Glomerular endothelial cell (primary cell): ENCODE data around the gene IRX2. TPM values are rescaled to one million over a fixed set of nuclear protein-coding genes. Genes with fewer than 3 reads are reported as not detected.

Source experiments
- DNase-seq: peaks from one replicate; pipeline ENCODE4 v3.0.0-alpha.2; 2011; ENCODE audit warnings: low read depth, low spot score; ENCODE audit errors: extremely low read depth
- total RNA-seq: library from RNA; depleted of rRNA; stranded (reverse); fragments of >200 nt; gene quantifications from 2 replicates; pipeline ENCODE4 v1.2.3, GENCODE V29; 2015

IRX2 gene
- total RNA-seq, 1 donor from 2014 or later, result 0.23 TPM

DNA sequence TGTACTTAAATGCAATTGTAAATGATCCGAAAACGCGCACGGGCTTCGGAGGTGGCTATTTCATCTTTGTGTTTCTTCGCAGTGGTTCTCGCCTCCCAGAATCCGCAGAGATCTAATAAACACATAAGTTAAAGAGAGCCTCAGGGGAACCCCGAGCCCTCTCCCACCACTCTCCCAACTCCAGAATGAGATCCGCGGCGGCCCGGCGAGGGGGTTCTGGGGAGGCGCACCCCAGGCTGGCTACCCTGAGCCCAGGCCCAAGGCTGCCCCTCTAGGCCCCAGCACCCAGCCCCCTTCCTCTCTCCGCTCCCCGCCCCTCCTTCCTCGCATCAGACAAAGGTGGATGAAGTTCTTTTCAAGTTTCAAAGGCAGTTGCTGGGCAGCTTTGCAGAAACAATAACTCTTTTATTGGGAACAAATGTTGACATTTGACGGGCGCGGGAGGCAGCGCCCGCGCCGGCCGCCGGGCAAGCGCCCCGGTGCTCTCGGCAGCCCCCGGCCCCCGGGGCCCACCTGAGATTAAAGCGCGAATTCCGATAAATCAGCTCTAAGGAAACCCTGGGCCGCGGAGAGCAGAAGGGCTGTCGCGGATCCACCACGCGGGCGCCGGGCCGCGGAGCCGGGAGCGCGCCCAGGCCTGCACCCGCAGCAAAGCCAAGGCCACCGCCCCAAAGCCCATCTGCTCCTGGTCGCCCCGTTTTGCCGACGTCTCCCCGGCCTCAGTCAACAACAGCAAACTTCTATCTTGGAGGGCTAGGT lies 8.4 kb downstream of the IRX2 start:
- no peak for DNase-seq

DNA sequence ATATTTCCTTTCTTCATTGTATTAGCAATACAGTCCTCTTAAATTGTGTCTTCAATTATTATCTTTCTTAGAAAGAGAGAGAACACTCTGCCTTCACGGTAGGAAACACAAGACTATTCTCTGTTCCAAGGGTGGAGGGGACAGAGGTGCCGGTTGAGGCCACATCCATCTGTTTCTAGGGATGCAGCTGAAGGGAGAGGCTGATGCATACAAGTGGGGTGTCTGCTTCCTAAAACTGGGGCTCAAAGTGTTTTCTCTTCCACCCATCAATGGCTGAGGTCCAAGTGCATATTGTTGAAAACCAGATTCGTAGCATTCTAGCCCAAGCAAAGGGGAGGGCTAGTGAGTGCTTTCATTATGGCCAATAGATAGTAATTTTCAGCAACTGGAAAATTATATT lies 9.5 kb downstream of the IRX2 start:
- DNase-seq, result no peak

DNA sequence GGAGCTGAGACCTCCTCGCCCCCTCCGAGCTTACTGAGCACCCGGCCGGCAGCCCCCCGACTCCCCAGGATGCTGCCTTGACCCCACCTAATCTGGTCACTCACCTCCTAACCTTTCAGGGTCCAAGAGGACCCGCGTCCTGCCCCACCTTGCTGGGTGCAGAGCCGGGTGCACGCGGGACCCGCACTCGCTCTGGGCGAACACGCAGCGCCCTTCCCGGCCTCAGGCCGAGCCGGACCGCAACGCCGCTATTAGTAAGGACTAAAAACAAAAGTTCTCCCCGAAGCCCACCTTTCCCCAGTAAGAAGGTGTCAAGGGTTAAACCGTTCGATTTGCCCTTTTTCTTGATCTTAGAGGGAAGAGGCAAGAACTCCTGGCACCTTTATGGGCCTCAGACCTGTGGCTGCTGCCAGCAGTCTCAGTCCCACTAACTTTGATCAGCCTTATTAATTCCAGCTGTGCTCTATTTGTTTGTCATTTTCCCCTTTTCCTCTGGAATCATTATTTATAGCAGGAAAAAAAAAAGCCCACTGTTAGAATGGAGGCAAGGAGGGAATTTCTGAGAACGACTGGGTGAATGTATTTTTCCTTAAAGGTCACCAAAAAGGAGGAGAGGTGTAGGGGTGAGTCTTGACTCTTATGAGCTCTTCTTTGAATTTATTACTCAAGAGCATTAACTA lies 10.5 kb downstream of the IRX2 start:
- DNase-seq, result no peak

DNA sequence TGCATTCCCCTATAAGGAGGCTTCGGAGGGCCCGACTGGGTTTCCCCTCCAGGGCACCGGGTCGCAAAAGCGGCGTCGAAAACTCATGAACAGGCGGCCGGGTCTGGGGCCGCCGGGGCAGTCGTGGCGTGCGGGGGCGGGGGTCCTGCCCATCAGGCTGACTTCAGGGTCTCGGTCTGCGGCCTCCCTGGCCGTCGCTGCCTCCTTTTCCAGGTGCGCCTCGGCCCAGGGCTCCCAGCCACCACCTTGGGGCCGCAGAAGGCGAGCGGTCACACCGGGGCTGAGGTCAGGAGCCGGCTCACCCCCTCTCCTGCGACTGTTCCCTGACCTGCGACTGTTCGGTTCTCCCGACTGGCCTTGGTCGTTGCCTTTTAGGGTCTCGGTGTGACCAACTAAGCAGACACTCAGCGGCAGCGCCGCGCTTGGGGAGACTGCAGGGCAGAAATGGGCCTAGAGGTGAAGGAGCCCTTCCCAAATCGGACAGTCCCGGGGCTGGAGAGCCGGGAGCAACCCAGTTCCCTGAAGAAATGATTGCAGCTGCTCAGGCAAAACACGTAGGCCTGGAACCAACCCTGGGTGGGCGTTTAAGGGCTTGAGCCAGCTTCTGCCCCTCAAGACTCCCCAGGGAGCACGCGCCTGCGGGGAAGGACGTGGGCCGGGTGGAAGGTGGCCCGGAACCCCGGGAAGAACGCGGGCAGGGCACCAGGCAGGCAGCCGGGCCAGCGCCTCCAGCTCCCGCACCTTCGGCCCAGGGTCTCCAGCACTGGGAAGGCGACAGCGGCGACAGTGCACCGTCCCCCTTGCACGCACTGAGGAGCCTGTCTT lies 11.2 kb downstream of the IRX2 start:
- DNase-seq, result no peak

DNA sequence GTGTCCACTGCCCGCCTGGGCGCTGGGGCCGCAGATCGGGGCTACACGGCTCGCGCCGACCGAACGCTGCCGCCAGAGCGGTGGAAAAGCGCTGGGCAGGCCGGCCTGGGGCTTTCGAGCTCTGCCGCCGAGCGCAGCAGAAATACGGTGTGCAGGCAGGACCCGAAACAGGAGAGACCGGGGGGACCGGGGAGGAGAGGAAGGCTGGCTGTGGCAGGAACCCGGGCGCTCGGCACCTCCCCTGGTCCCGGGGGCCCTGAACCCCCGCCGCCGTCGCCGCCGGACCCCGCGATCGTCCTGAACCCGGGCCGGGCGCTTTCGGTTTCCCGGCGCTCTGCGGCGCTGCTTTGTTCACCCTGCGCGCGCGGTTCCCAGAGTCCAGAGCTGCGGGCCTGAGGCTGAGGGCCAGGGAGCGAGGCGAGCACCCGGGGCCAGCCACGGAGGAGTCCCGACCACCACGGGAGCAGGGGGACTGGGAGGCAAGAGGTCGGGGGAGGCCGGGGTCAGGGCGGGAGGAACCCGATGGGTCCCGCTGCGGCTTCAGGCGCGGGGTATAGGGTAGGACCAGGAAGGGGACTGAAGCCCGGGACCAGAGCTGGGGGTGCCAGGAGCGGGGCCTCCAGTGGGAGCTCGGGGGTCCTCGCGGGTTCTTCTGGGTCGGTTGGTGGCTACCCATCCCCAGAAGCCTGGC lies 12.0 kb downstream of the IRX2 start:
- DNase-seq, result no peak

DNA sequence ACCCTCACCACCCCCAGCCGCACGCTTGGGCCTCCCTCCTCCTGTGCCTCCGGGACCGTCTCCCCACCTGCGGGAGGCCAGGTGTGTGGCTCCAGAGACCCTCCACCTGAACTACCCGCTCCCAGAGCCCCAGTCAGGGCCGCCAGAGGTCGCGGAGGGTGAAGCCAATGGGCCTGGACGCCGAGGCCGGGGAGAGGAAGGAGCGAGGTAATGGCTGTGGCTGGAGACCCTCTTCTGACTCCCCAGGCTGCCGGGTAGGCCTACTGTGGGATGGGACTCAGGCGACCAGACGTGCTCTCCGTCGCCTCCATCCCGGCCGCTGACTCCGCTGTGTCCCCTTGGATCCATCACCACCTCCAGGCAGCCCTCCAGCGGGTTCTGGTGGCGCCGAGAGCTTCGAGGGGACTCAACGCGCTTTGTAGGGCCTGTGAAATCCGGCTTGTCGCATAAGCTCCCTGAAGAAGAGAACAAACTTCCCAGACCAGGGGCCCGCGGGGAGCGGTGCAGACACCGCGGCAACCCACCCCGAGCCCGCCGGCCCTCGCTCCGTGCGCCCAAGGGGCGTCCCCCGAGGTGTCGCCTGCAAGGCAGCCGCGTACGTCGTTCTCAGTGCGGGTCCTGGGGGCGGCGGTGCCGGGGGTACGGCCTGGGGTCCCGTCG lies 12.6 kb downstream of the IRX2 start:
- DNase-seq, result no peak

DNA sequence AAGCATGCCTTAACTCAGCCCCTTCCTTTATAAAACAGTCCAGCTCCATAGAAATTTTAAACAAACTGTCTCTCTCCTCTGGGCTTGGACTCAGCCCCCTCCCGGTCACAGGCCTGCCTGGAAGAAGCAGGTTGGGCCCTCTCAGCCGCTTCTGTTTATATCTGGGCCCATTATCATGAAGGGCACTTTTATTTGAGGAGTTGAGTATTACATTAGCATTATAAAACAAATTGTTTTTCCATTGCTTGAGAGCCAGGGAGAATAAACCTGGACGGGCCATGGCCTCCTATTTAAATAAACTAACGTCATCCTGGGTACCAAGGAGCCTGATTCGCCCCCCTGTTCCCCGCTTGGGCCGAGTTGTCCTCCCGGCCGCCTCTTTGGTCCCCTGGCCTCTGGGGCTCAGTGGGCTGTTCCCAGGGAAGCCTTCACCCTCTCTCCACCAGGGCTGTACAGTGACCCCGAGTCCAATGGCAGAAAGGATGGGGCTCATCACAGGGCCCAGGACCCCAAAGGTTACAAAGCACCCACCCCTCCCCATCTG lies 13.2 kb downstream of the IRX2 start:
- DNase-seq, result no peak

DNA sequence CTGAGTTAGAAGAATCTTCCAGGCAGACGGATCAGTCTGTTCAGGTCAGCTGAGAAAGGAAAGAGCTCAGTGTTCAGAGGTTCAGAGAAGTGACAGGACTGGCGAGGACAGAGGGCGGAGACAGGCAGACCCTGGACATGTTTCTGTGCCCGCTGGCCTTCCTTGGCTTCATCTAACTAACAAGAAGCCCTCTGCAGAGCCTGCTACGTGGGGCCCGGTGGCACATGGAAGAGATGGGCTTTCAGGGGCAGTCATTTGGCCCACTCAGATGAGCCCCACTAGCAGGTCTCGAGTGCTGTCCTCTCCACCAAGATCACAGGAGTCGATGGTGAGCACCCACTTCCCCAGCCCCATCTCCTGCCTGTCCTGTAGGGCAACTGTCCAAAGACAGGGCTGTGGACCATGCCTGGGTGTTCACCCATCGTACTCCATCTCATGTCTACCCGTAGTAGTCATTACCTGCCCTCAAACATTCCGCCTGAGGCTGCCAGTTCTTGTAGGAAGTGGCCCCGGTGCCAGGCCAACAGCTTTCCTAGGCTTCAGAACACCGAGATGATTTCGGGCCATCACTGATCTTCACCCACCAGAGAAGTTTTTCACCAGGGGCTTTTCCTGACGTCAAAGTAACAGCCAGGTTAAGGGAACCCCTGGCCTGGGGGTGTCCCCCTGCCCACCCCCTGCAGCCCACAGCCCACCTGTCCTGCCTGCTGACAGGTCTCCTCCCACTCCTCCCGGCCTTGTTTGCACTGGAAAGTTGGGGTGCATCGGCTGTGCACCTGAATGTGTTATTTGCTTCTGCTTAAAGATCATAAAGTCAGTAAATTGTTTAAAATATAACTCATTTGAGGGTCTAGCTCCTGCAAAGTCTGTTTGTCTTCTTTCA lies 14.0 kb downstream of the IRX2 start:
- no peak for DNase-seq

DNA sequence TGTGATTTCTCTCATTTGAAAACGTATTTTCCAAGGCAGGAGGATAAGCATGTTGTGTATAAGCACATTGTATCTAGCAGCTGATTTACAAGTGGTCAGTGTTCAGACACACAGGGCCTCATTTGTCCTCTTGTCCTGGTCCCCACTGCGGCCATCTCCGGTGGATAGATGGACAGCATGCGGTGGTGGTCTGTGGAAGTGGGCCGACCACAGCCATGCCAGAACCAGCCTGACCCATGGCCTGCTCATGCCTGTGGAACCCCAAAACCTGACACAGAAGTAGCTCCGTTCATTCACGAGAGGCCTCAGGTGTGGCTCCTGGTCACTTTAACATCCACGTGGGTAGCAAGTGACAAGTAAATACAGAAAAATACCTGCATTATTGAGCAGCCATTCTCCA lies 14.6 kb downstream of the IRX2 start:
- no peak for DNase-seq

DNA sequence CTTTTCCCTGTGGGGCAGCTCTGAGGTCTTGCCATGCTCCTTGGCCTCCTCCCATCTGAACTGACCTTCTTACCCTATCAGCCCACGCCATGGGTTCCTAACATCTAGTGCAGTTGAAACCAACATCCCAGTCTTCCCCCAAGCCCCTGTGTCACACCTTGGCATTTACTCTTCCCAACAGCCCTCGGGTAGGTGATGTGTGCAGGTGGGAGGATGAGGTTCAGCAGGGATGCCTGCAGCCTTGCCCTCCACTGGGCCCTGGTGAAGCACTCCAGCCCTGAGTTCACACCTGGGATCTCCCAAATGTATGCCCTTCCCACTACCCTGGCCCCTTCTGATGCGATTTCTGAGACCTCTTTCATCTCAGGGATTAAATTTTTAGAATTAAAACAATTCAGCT lies 15.5 kb downstream of the IRX2 start:
- no peak for DNase-seq

DNA sequence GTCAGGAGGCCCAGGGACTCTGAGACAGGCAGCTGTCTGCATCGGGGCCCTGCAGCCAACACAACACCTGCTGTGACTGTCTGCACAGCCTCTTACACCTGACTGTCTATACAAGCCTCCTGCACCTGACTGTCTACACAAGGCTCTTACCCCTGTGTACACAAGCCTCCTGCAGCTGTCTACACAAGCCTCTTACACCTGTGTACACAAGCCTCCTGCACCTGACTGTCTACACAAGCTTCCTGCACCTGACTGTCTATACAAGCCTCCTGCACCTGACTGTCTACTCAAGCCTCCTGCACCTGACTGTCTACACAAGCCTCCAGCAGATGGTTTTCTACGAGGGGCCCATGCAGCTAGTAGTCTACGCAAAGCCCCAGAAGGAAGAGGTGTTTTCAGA lies 18.6 kb downstream of the IRX2 start:
- no peak for DNase-seq

DNA sequence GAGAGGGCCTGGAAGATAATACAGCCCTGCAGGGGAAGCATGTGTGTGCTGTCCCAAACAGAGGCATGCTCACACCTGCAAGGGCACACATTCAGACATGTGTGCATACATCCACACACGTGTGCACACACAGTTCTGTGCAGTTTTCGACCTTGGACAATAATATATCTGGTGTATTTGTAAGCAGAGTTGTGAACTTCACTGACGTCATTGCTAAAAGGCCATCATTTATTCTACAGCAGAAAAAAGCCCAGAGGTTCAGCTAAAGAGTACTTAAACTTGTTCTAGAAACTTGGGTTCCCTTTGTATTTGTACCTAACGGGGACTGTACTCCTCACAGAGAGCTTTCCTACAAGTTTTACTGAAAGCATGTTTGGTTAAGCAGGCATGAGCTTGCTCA lies 19.5 kb downstream of the IRX2 start:
- DNase-seq, result no peak

DNA sequence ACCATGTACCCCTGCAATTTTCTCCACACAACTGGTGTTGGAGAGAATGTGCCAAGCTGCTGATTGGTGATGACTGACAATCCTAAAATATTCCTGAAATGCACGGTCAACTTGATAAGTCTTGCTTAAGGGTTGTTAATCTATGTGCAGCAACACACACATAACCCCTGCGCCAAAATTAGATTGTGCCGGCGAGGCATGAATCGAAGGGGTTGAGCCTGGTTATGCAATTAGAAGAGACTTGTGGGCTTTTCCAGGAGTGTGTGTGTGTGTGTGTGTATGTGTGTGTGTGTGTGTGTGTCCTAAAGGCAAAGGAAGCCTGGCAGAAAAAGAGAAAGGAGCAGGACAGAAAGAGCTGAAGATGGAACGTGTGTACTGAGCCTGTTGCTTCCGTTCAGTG lies 22.3 kb downstream of the IRX2 start:
- DNase-seq, result no peak

DNA sequence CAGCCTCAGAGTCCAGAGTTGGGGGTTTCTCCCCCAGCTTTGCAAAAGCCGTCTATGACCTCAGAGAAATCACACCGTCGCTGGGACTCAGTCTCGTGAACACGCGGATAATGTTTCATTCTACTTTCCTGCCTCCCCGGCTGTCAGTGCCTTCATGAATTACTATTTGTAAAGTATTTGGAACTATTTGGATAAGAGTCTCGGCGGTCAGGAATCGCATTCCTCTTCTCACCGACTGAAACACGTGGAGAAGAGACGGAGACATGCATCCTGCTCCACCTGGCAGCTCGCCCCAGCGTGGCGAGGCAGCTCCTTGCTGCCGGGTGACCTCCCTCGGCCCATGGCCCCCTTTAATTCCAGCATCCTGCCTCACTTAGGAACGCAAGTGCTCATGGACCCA lies 23.9 kb downstream of the IRX2 start:
- DNase-seq, result no peak

DNA sequence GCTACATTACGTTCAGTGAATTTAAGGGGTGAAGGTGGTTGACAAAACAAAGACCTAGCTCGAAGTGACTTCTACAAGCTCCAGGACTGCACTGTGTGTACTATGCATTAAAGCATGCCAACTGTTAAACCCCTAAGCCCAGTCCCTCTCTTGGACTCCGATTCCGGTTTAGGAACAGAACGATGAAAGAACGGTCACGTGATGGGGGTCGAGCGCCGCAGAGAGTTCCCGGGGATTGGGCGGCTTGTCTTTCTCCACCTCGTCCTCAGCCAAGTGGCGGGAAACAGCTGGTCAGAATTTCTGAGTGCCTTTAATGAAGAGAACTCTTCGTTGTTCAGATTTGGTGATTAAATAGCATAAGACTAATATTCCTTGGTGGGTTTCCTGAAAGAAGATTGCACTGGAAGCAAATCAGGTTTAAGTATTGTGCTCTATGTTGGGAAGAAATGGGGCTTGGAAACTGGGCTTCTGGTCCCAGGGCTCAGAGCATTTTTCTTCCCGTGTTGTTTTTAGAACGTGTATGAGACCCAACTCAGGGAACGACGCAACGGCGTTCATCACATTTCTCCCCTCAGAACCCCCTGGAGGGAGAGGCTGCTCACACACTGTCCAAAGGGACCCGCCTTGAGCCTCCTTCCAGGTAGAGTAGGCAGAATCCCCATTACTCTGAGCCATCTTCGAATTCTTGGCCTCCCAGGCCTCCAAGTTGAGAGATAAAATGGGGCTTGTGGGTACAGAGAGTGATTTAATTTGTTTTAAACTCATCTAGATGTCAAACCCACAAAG lies 25.3 kb downstream of the IRX2 start:
- no peak for DNase-seq

DNA sequence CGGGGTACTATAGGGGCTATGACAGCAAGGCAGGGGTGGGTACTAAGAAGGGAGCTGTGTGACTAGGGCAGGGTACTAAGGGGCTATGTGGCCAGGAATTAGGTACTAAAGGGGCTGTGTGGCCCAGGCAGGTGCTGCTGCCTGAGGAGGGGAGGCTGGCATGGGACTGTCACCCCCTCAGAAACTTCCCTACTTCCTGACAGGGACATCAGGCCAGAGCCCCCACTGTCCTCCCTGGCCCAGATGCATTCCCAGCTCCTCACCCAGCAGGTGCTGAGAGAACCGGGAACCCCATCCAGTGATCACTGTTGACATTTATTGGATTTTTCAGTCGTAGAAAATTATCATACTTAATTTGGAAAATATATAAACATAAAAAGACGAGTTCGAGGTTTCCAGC lies 26.6 kb downstream of the IRX2 start:
- no peak for DNase-seq

DNA sequence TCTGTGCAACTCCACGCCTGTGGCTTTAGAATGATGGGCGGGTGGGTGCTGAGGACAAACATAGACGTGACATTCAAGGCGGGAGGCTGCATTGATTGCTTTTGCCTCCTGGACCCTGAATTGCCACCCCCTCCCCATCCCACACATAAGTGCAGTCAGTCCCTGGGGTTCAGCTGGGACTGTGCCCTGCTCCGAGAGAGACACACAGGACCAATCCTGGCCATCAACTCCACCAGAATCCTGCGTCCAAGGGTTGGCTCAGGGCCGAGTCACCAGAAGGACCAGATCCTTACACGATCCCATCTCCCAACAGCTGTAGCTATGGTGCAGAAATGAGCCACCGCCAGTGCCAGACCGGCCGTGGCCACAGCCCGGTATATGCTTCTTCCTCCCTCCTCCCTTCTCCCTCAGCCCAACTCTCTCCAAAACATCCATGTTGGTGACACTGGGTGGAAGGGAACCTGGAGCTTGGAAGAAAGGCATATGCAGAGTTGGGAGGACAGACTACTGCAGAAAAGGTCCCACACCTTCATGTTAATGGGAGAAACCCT lies 27.4 kb downstream of the IRX2 start:
- no peak for DNase-seq

DNA sequence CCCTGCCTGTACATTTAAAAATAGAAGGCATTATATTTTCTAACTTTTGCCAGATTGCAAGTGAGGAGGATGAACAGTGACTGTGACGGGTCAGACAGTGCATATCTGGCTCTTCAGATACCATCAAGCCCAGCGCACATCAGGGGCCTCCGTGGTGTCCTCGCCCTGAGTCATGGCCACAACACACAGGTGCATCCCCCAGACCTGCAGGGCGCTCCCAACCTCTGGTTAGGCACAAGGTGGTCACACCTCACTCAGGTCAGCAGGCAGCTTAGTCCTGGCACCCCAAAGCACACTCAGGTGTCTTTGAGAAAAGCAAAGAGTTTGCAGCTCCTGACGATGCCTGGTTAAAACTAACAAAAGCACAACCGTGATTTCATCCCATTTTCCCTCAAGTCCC lies 28.6 kb downstream of the IRX2 start:
- DNase-seq, result no peak
